Stimulated activated CD4-positive, alpha-beta T cell treated with anti-CD3 and anti-CD28 coated beads, Interleukin-15, amount 100 ng/mL, for 1 hour (primary cell): ENCODE data around the gene PARD6G.
A peak's percentile ranks its signal among the peaks of the same experiment; 100 is the strongest.
"Not testable (repeated sequence)": the region's sequence is repeated elsewhere in the genome, so short reads cannot be mapped to it uniquely, and the experiment has no call there.

Experiments used
- DNase-seq, 2 donors: peaks; one replicate each; pipeline ENCODE4 v3.0.0-alpha.2; 2020; ENCODE audit warnings: low read depth in 1 of 2, low spot score in 1 of 2

Gene PARD6G

GRCh38 chr18:80247393-80247841 lies at the start of gene PARD6G:
PARD6G (minus strand) TSS chr18:80247514; CDS start chr18:80247348, 166 bp downstream.
- peak; percentile 18 to 32 for DNase-seq

GRCh38 chr18:80262241-80263033 lies 15.1 kb upstream of the PARD6G start:
- DNase-seq, result not testable (repeated sequence)

GRCh38 chr18:80259610-80260009 lies 12.3 kb upstream of the PARD6G start:
- no peak for DNase-seq

GRCh38 chr18:80258640-80259039 lies 11.3 kb upstream of the PARD6G start:
- DNase-seq, result no peak

GRCh38 chr18:80257579-80258543 lies 10.5 kb upstream of the PARD6G start:
- peak; percentile 15 to 24 for DNase-seq

- DNase-seq, result no peak
Observed at GRCh38 chr18:80254971-80255500, 7.7 kb upstream of the PARD6G start.

- no peak for DNase-seq
Observed at GRCh38 chr18:80253871-80254492, 6.7 kb upstream of the PARD6G start.

GRCh38 chr18:80253236-80253635 lies 5.9 kb upstream of the PARD6G start:
- DNase-seq, result no peak

GRCh38 chr18:80252136-80252535 lies 4.8 kb upstream of the PARD6G start:
- no peak for DNase-seq

GRCh38 chr18:80251700-80252099 lies 4.4 kb upstream of the PARD6G start:
- no peak for DNase-seq

GRCh38 chr18:80250740-80251364 lies 3.5 kb upstream of the PARD6G start:
- DNase-seq, result no peak

- no peak for DNase-seq
Observed at GRCh38 chr18:80249217-80250093, 2.1 kb upstream of the PARD6G start.

GRCh38 chr18:80246445-80247392 lies 595 bp downstream of the PARD6G start:
- DNase-seq, result no peak

GRCh38 chr18:80245781-80246444 lies 1.4 kb downstream of the PARD6G start:
- DNase-seq, result no peak

- DNase-seq, result no peak
Observed at GRCh38 chr18:80244956-80245730, 2.2 kb downstream of the PARD6G start.

- no peak for DNase-seq
Observed at GRCh38 chr18:80244167-80244566, 3.1 kb downstream of the PARD6G start.

GRCh38 chr18:80243204-80243603 lies 4.1 kb downstream of the PARD6G start:
- no peak for DNase-seq
